Measurements from ENCODE around the gene THRA. TPM values are rescaled to one million over a fixed set of nuclear protein-coding genes. Genes with fewer than 3 reads are reported as not detected.
A peak's percentile ranks its signal among the peaks of the same experiment; 100 is the strongest.
"Not testable (repeated sequence)": the region's sequence is repeated elsewhere in the genome, so short reads cannot be mapped to it uniquely, and the experiment has no call there.

THRA gene
- total RNA-seq, 1 experiment from 2014 or later: 2.5 TPM

DNA sequence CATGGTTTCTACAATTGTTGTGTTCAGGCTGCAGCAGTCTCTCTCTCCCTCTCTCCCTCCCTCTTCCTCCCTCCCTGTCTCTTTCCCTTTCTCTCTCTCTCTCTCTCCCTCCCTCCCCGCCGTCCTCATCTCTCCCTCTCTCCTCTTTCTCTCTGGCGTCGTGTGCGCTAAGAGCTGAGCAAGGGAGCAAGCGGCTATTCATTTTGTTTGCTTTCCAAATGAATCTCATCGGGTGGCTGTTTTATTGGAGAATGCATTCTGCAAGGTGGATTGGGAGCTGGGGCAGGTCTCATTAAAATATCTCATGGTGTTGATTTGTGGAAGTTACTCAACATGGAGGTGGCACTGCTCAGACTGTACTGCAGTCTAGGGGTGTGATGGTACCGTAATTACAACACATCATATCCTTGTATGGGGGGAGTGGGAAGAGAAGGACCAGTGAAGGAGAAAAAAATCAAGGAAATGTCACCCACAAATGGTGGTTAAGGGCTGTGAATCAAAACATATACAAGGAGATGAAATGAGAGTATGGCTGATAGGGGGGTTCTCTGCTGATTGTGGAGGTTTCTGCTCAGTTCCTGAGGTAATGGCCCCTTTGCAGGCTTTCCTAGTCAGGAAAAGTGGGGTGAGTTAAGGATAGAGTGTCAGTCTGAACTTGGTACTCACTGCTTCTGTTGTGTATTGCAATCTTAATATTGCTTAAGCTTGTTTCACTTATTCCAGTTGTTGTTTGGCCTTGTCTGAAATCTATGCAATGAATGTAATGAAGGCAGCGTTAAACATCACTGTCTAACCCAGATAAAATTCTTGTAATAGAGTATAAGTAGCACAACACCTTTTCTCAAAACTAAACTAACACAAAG lies 61.7 kb downstream of the THRA start:
- H3K9me3 ChIP-seq (ENCODE audit: low read length): no peaks in the 10 kb centered on the region
- DNase-seq: no peak
- H3K27ac ChIP-seq (ENCODE audit: low read length): peak overlapping the region; percentile 6; the same call in 1 of the 2 replicates
- peak overlapping the region; percentile 93 for H3K9ac ChIP-seq (ENCODE audit: low read length)
- no peaks in the 10 kb centered on the region for H3K27me3 ChIP-seq (ENCODE audit: low read length)
- peak overlapping the region; percentile 95 for H3K4me3 ChIP-seq (ENCODE audit: low read length)
- peaks cover 23% of the 10 kb centered on the region for H3K4me1 ChIP-seq (ENCODE audit: low read length)
- H2AFZ ChIP-seq (ENCODE audit: low read length): no peak overlapping the region
- no peaks in the 10 kb centered on the region for H3K9me2 ChIP-seq (replicated peaks; ENCODE audit: insufficient read depth, low read length)
- H3K4me2 ChIP-seq (ENCODE audit: low read depth, low read length, poor library complexity, severe bottlenecking): peak overlapping the region; percentile 77
- H3K79me2 ChIP-seq (ENCODE audit: low read length): peaks cover 57% of the 10 kb centered on the region
- H4K20me1 ChIP-seq (ENCODE audit: insufficient read depth, low read depth, low read length): peaks cover 4% of the 10 kb centered on the region; the same call in 1 of the 2 replicates
- H3K36me3 ChIP-seq (ENCODE audit: insufficient read depth, low read length): peaks cover 23% of the 10 kb centered on the region; the same call in 1 of the 2 replicates

DNA sequence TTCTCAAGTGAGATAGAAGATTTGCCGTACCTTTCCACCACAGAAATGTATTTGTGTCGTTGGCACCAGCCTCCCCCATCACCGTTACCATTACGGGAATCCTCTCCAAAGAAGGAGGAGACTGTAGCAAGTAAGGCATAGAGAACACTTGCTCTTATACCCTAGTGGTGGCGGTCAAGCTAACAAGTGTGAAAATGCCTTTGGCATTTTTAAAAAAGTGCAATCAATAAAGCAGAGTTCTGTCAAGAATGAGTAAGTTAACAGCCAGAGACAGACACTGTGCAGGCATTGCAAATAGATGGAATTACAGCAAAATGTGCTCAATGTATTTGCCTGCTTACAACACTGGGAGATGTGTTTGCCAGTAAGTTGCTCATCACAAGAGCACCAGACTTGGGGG lies 66.7 kb downstream of the THRA start:
- Histone ChIP-seq H3K9me2 (replicated peaks; ENCODE audit: insufficient read depth, low read length) (no peaks in the 10 kb centered on the region), H2AFZ (ENCODE audit: low read length) (no peak overlapping the region), H3K36me3 (ENCODE audit: insufficient read depth, low read length) (peaks cover 67% of the 10 kb centered on the region; the same call in 1 of the 2 replicates), H3K4me1 (ENCODE audit: low read length) (peaks cover 5% of the 10 kb centered on the region), H3K9me3 (ENCODE audit: low read length) (no peaks in the 10 kb centered on the region), H4K20me1 (ENCODE audit: insufficient read depth, low read depth, low read length) (no peaks in the 10 kb centered on the region), H3K27ac (ENCODE audit: low read length) (no peak overlapping the region), H3K27me3 (ENCODE audit: low read length) (no peaks in the 10 kb centered on the region), H3K4me2 (ENCODE audit: low read depth, low read length, poor library complexity, severe bottlenecking) (no peak overlapping the region), H3K4me3 (ENCODE audit: low read length) (no peak overlapping the region), H3K9ac (ENCODE audit: low read length) (no peak overlapping the region), H3K79me2 (ENCODE audit: low read length) (peaks cover 30% of the 10 kb centered on the region)
- no peak for DNase-seq

DNA sequence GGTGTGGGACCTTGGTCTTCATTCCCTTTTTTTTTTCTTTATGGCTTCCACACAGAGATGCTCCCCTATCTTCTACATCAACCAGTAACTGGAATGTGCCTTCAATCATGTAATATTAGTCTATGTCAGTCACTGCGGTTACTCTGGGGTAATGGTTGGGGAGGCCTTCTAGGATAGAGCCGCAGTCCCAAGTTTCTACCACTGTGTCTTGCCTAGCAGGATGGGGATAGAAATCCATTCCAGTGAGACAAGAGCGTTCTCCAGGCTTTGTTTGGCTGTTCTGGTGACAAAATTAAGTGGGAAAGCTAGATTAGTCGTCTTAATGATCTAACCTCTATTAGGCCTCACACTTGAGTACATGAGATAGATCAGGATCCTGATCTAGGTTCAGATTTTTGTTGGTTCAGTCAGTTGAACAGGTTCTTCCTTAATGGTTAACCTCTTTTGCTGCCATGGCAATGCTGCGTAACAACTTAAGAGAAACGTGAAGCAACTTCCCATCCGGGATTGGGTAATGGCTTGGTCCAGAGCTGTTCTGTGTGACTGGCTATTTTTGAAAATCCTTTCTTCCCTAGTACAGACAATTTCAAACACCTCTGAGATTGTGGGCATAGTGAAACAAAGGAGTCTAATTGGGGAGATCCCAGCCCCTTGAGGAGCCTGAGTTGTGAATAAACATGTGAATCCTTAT lies 67.7 kb downstream of the THRA start:
- Histone ChIP-seq H3K27me3 (ENCODE audit: low read length) (no peaks in the 10 kb centered on the region), H3K9ac (ENCODE audit: low read length) (no peak overlapping the region), H3K27ac (ENCODE audit: low read length) (no peak overlapping the region), H3K36me3 (ENCODE audit: insufficient read depth, low read length) (peaks cover 73% of the 10 kb centered on the region; the same call in 1 of the 2 replicates), H3K4me1 (ENCODE audit: low read length) (no peaks in the 10 kb centered on the region), H3K4me2 (ENCODE audit: low read depth, low read length, poor library complexity, severe bottlenecking) (no peak overlapping the region), H3K4me3 (ENCODE audit: low read length) (no peak overlapping the region), H4K20me1 (ENCODE audit: insufficient read depth, low read depth, low read length) (no peaks in the 10 kb centered on the region), H2AFZ (ENCODE audit: low read length) (no peak overlapping the region), H3K9me3 (ENCODE audit: low read length) (no peaks in the 10 kb centered on the region), H3K9me2 (replicated peaks; ENCODE audit: insufficient read depth, low read length) (no peaks in the 10 kb centered on the region), H3K79me2 (ENCODE audit: low read length) (peaks cover 20% of the 10 kb centered on the region)
- DNase-seq: no peak

DNA sequence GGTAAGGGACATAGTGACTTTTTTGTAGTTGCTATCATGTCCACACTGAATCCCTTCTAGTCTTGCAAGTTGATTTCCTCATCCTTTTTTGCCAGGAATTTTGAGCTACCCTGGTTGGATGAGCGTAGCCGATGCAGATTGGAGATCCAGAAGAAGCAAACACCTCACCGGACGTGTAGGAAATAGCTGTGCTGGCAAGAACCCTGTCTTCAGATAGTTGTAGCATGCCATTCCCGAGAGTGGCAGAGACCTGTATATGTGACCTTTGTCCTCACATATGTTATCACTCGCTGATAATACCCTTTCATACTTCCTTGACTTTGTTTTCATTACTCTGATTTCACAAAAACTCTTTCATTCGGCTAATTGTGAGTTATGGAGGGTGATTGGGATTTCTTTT lies 71.4 kb downstream of the THRA start:
- Histone ChIP-seq H3K9me3 (ENCODE audit: low read length) (no peaks in the 10 kb centered on the region), H3K79me2 (ENCODE audit: low read length) (peaks cover 11% of the 10 kb centered on the region; the same call in 1 of the 2 replicates), H2AFZ (ENCODE audit: low read length) (no peak overlapping the region), H3K4me1 (ENCODE audit: low read length) (peaks cover 5% of the 10 kb centered on the region), H3K27me3 (ENCODE audit: low read length) (no peaks in the 10 kb centered on the region), H4K20me1 (ENCODE audit: insufficient read depth, low read depth, low read length) (no peaks in the 10 kb centered on the region), H3K36me3 (ENCODE audit: insufficient read depth, low read length) (peaks cover 65% of the 10 kb centered on the region; the same call in 1 of the 2 replicates), H3K4me3 (ENCODE audit: low read length) (no peak overlapping the region), H3K27ac (ENCODE audit: low read length) (no peak overlapping the region), H3K9ac (ENCODE audit: low read length) (no peak overlapping the region), H3K9me2 (replicated peaks; ENCODE audit: insufficient read depth, low read length) (no peaks in the 10 kb centered on the region), H3K4me2 (ENCODE audit: low read depth, low read length, poor library complexity, severe bottlenecking) (no peak overlapping the region)
- DNase-seq: no peak

DNA sequence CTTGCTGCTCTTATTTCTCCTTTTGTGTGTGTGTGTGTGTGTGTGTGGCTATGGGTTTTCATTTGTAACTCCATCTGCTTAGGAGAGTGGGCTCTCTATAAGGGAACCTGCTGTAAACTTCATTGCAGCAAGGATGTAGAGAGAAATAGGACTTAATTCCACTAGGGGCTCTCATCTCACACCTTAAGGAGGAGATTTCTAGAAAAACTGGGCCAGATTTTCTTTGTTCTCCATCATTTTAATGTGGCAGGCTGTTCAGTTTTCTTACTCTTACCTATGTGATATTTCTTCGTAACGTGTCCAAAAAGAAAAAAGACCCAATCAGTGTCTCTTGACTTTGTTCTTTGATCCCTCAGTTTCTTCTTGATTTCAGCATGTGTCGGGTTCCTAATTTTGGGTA lies 73.1 kb downstream of the THRA start:
- Histone ChIP-seq H3K4me2 (ENCODE audit: low read depth, low read length, poor library complexity, severe bottlenecking) (no peak overlapping the region), H3K36me3 (ENCODE audit: insufficient read depth, low read length) (peaks cover 51% of the 10 kb centered on the region; the same call in 1 of the 2 replicates)

DNA sequence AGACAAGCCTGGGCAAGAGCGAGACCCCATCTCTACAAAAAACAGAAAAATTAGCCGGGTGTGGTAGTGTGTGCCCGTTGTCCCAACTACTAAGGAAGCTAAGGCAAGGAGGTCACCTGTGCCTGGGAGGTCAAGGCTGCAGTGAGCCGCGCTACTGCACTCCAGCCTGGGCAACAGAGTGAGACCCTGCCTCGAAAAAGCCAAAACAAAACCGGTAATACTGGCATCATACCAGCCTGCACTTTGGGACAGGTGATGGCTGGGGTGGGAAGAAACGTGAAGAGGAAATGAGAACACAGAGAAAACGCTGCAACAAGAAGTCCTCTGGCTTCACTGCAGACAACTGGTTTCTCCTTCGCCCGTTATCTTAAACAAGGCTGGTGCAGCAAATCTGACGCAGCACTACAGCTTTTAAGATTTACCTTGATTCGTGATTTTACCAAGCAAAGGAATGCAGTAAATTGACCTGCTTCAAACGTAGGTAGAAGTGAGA lies 76.8 kb downstream of the THRA start:
- no peaks in the 10 kb centered on the region for H3K9me2 ChIP-seq (replicated peaks; ENCODE audit: insufficient read depth, low read length)
- H3K4me3 ChIP-seq (ENCODE audit: low read length): peak overlapping the region; percentile 87
- H3K4me1 ChIP-seq (ENCODE audit: low read length): peaks cover 22% of the 10 kb centered on the region
- peaks cover 41% of the 10 kb centered on the region for H3K79me2 ChIP-seq (ENCODE audit: low read length)
- H3K9ac ChIP-seq (ENCODE audit: low read length): peak overlapping the region; percentile 96
- H3K27me3 ChIP-seq (ENCODE audit: low read length): no peaks in the 10 kb centered on the region
- DNase-seq: no peak
- H3K9me3 ChIP-seq (ENCODE audit: low read length): no peaks in the 10 kb centered on the region
- peaks cover 29% of the 10 kb centered on the region; the same call in 1 of the 2 replicates for H3K36me3 ChIP-seq (ENCODE audit: insufficient read depth, low read length)
- H3K4me2 ChIP-seq (ENCODE audit: low read depth, low read length, poor library complexity, severe bottlenecking): peak overlapping the region; percentile 82
- H2AFZ ChIP-seq (ENCODE audit: low read length): peak overlapping the region; percentile 68; the same call in 1 of the 2 replicates
- no peaks in the 10 kb centered on the region for H4K20me1 ChIP-seq (ENCODE audit: insufficient read depth, low read depth, low read length)
- peak overlapping the region; percentile 76 for H3K27ac ChIP-seq (ENCODE audit: low read length)

More for the DNA sequence above, 73.1 kb downstream of the THRA start:
- no peak for DNase-seq
- Histone ChIP-seq H3K4me1 (ENCODE audit: low read length) (peaks cover 9% of the 10 kb centered on the region), H3K4me3 (ENCODE audit: low read length) (no peak overlapping the region), H4K20me1 (ENCODE audit: insufficient read depth, low read depth, low read length) (no peaks in the 10 kb centered on the region), H3K9ac (ENCODE audit: low read length) (no peak overlapping the region), H3K27ac (ENCODE audit: low read length) (no peak overlapping the region), H3K27me3 (ENCODE audit: low read length) (no peaks in the 10 kb centered on the region), H3K79me2 (ENCODE audit: low read length) (peaks cover 14% of the 10 kb centered on the region), H3K9me3 (ENCODE audit: low read length) (no peaks in the 10 kb centered on the region), H2AFZ (ENCODE audit: low read length) (no peak overlapping the region), H3K9me2 (replicated peaks; ENCODE audit: insufficient read depth, low read length) (no peaks in the 10 kb centered on the region)

DNA sequence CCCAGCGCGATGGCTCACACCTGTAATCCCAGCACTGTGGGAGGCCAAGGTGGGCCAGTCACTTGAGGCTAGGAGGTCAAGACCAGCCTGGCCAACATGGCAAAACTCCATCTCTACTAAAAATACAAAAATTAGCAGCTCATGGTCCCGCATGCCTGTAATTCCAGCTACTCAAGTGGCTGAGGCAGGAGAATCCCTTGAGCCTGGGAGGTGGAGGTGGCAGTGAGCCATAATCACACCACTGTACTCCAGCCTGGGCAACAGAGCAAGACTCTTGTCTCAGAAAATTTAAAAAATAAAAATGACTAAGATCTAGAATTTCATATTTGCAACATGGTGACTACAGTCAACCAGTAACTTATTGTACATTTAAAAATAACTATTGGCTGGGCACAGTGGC lies 80.4 kb downstream of the THRA start:
- H3K79me2 ChIP-seq (ENCODE audit: low read length): peaks cover 57% of the 10 kb centered on the region
- DNase-seq: not testable (repeated sequence)

More for the DNA sequence above, 80.4 kb downstream of the THRA start:
- not testable (repeated sequence) for H3K27ac ChIP-seq (ENCODE audit: low read length); H3K9me3 ChIP-seq (ENCODE audit: low read length); H3K4me2 ChIP-seq (ENCODE audit: low read depth, low read length, poor library complexity, severe bottlenecking); H3K4me3 ChIP-seq (ENCODE audit: low read length); H2AFZ ChIP-seq (ENCODE audit: low read length); H3K9ac ChIP-seq (ENCODE audit: low read length); H3K27me3 ChIP-seq (ENCODE audit: low read length); H4K20me1 ChIP-seq (ENCODE audit: insufficient read depth, low read depth, low read length); H3K9me2 ChIP-seq (replicated peaks; ENCODE audit: insufficient read depth, low read length)
- peaks cover 33% of the 10 kb centered on the region for H3K36me3 ChIP-seq (ENCODE audit: insufficient read depth, low read length)
- peaks cover 22% of the 10 kb centered on the region for H3K4me1 ChIP-seq (ENCODE audit: low read length)

Measured in Karpas-422 (cell line).